Endothelial cell (in vitro differentiated cells): ENCODE results near the gene PDPK1. TPM values are rescaled to one million over a fixed set of nuclear protein-coding genes. Genes with fewer than 3 reads are reported as not detected.
A peak's percentile ranks its signal among the peaks of the same experiment; 100 is the strongest.
"Not testable (repeated sequence)": the region's sequence is repeated elsewhere in the genome, so short reads cannot be mapped to it uniquely, and the experiment has no call there.

Source experiments
- DNase-seq: peaks from one replicate; pipeline ENCODE4 v3.0.0; 2021; ENCODE audit warnings: low spot score
- H3K27ac Mint-ChIP-seq: one replicate; pipeline ENCODE4 v1.8.0; 2021; ENCODE audit warnings: mixed read lengths, inconsistent platforms; ENCODE audit not compliant: unreplicated experiment
- H3K27me3 Mint-ChIP-seq: one replicate; pipeline ENCODE4 v1.8.0; 2021; ENCODE audit warnings: mild to moderate bottlenecking, moderate library complexity, mixed read lengths, inconsistent platforms; ENCODE audit not compliant: unreplicated experiment
- H3K36me3 Mint-ChIP-seq: one replicate; pipeline ENCODE4 v1.8.0; 2021; ENCODE audit warnings: mild to moderate bottlenecking, low read depth, mixed read lengths, inconsistent platforms; ENCODE audit not compliant: unreplicated experiment
- H3K4me1 Mint-ChIP-seq: one replicate; pipeline ENCODE4 v1.8.0; 2021; ENCODE audit warnings: mild to moderate bottlenecking, mixed read lengths, inconsistent platforms; ENCODE audit not compliant: unreplicated experiment
- H3K4me3 Mint-ChIP-seq: one replicate; pipeline ENCODE4 v1.8.0; 2021; ENCODE audit warnings: mild to moderate bottlenecking, mixed read lengths, inconsistent platforms; ENCODE audit not compliant: unreplicated experiment
- H3K9me3 Mint-ChIP-seq: one replicate; pipeline ENCODE4 v1.8.0; 2021; ENCODE audit warnings: mixed read lengths, inconsistent platforms; ENCODE audit not compliant: unreplicated experiment
- total RNA-seq: library from RNA; stranded (reverse); fragmentation: NEBNext Ultra II Directional; extraction: Animal tissue kit (Norgen Biotek cat#: 25700); gene quantifications from one replicate; pipeline ENCODE4 v1.2.1, GENCODE V29; 2021; ENCODE audit not compliant: unreplicated experiment
- TF ChIP-seq, protein P1 (sequence below): fragments of 200-600 bp; sonication (generic); IDR thresholded peaks from one replicate; pipeline ENCODE4 v1.5.0; 2021; ENCODE audit warnings: antibody characterized with exemption; ENCODE audit not compliant: unreplicated experiment

PDPK1 gene
- total RNA-seq, 1 donor from 2014 or later, result 33.6 TPM

DNA sequence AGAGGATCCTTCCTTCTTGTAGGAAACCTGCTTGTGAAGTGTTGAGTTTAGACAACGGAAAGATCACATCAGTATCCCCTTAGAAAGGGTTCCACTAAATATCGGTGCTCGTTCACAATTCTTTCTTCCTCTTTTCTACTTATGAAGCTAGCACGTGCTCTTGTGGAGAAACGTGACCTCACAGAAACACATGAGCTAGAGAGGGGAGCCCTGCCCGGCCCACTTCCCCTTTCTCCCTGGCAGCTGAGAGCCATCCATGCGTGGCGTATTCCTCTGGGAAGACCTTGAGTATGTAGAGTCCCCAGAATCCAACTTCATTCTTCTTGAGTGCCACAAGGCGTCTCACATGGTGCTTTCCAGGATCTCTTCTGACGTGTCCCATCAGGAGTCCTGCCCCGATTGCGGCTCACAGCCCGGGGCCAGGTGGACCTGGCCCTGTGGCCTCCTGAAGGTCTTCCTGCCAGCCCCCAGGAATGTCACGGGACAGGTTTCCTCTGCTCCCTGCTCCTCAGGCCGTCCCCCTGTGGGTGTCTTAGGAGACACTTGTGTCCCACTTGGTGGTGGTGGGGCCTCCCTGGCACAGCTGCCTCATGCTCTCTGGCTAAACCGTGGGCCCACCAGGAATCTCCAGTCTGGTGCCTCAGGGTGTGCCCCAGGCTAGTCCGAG is 22.4 kb downstream of the PDPK1 start:
- not testable (repeated sequence) for H3K4me3 Mint-ChIP-seq, H3K9me3 Mint-ChIP-seq, H3K36me3 Mint-ChIP-seq

DNA sequence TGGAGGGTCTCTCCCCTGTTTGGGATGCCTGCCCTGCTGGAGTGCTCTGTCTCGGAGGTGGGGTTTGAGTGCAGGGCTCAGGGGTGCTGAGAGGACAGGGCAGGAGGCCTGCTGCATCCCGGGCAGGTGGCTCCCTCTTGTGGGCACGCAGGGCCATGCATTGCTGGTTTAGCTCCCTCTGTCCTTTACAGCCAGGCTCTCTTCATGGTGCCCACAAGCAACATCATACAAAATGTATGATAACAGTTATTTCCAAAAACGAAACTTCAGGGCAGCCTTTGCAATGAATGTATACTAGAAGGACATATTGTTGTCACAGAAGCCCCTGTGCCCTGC is 22.9 kb downstream of the PDPK1 start:
- not testable (repeated sequence) for H3K27ac Mint-ChIP-seq
- peak; percentile 60 for DNase-seq

More for the DNA sequence above, 22.4 kb downstream of the PDPK1 start:
- not testable (repeated sequence) for DNase-seq, H3K27ac Mint-ChIP-seq, H3K4me1 Mint-ChIP-seq, H3K27me3 Mint-ChIP-seq

DNA sequence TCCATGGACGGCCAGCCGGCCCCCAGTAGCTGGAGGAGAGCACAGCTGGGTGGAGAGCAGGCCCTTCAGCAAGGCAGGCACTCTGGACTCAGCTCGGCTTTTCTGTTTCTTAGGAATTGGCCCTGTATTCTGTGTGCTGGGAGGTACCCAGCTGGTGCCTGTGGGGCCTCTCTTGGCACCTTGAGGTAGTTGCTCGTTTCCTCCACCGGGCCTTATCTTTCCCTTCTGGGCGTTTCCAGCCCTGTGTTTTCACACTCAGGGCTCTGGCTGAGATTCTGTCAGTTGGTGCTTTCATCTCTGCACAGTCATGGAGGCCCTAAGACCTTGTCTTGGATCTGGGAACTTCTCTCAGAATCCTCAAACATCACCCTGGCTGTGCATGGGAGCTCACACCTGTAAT is 29.7 kb downstream of the PDPK1 start:
- DNase-seq, H3K36me3 Mint-ChIP-seq, H3K4me3 Mint-ChIP-seq, H3K27me3 Mint-ChIP-seq, H3K4me1 Mint-ChIP-seq, H3K9me3 Mint-ChIP-seq, H3K27ac Mint-ChIP-seq: not testable (repeated sequence)

More for the DNA sequence above, 22.9 kb downstream of the PDPK1 start:
- H3K36me3 Mint-ChIP-seq, H3K27me3 Mint-ChIP-seq, H3K4me3 Mint-ChIP-seq, H3K4me1 Mint-ChIP-seq, H3K9me3 Mint-ChIP-seq: not testable (repeated sequence)

DNA sequence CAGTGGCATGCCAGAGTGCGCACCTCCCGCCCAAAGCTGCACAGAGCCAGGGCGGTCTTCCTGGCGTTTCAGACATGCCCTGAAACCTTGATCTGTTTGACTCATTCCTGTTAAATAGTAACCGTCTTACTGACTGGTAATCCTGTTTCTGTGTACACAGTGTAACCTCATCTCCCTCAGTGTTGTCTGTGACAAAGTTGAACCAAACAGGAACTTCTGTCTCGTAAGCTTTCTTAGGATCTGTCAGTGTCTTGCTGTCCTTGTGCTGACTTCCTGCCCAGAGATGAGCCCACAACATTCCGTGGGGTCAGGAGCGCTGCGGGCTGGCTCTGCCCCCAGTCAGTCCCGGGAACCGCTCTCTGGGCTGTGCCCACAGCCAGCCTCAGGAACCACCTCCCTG is 30.8 kb downstream of the PDPK1 start:
- H3K27me3 Mint-ChIP-seq, H3K4me1 Mint-ChIP-seq: not testable (repeated sequence)

DNA sequence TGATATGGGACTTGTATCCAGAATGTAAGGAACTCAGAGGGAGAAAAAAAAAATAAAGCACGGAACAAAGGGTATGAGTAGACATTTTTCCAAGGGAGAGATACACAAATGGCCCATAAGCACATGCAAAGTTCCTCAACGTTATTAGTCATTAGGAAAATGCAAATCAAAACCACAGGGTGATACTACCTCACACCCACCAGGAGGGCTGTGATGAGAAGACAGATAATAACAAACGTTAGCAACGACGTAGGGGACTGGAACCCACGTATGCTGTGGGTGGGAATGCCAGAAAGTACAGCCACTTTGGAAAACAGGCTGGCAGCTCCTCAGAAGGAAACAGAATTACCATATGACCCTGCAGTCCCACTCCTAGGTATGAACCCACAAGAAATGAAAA is 34.9 kb downstream of the PDPK1 start:
- not testable (repeated sequence) for DNase-seq, H3K4me1 Mint-ChIP-seq, H3K27ac Mint-ChIP-seq, H3K27me3 Mint-ChIP-seq, H3K9me3 Mint-ChIP-seq, H3K4me3 Mint-ChIP-seq, H3K36me3 Mint-ChIP-seq

More for the DNA sequence above, 30.8 kb downstream of the PDPK1 start:
- not testable (repeated sequence) for H3K4me3 Mint-ChIP-seq, H3K36me3 Mint-ChIP-seq, H3K27ac Mint-ChIP-seq, H3K9me3 Mint-ChIP-seq, DNase-seq

DNA sequence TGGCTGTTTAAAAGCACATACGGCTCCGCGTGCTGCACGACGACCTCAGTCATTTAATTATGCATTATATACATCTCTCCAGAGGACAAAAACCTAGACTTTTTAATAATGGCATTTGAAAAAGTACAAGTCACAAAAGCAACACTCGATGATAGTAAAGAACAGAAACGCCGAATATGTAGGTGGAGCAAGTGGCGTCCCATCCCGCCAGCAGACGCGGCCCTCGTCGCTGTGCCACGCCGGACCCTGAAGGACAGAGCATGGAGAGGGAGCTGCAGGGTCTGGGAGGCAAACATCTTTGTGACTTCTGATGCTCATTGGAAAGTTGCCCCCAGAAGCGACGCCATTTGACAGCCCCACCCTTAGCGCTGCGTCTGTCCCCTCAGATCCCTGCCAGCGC is 38.0 kb downstream of the PDPK1 start:
- H3K36me3 Mint-ChIP-seq, DNase-seq, H3K27me3 Mint-ChIP-seq, H3K4me3 Mint-ChIP-seq, H3K27ac Mint-ChIP-seq, H3K9me3 Mint-ChIP-seq, H3K4me1 Mint-ChIP-seq: not testable (repeated sequence)

DNA sequence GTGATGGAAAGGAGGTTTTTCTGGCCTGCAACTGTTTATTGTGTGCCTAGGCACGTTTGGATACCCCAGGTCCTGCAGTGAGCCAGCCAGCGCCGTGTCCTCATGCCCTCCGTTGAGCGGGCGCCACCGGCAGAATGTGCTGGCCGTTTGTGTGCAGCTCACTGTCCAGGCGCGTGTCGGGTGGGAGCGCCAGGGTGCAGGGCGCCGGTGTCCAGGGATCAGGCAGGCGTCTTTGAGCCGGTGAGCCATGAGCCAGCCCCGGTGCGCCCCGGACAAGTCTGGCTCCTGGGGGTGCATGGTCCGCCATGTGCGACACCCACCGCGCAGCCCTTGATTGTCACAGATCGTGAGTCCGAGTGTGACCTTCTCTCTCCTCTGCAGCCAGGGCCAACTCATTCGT is 39.2 kb downstream of the PDPK1 start:
- H3K36me3 Mint-ChIP-seq, H3K27me3 Mint-ChIP-seq, DNase-seq, H3K27ac Mint-ChIP-seq, H3K4me1 Mint-ChIP-seq, H3K4me3 Mint-ChIP-seq, H3K9me3 Mint-ChIP-seq: not testable (repeated sequence)

DNA sequence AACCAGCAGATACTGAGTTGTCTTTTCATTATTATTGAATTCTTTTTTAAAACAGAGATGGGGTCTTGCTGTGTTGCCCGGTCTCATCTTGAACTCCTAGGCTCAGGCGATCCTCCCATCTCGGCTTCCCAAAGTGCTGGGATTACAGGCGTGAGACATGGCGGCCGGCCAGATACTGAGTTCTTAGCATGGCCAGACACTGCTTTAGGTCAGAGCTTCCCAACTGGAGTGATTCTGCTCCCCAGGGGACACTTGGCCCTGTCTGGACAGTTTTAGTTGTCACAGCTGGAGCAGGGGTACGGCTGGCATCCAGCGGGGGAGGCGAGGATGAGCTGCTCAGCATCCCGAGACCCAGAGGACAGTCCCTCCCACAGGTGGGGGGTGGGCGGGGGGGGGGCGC is 41.1 kb downstream of the PDPK1 start:
- DNase-seq, H3K4me3 Mint-ChIP-seq, H3K27ac Mint-ChIP-seq, H3K36me3 Mint-ChIP-seq, H3K27me3 Mint-ChIP-seq, H3K4me1 Mint-ChIP-seq, H3K9me3 Mint-ChIP-seq: not testable (repeated sequence)

DNA sequence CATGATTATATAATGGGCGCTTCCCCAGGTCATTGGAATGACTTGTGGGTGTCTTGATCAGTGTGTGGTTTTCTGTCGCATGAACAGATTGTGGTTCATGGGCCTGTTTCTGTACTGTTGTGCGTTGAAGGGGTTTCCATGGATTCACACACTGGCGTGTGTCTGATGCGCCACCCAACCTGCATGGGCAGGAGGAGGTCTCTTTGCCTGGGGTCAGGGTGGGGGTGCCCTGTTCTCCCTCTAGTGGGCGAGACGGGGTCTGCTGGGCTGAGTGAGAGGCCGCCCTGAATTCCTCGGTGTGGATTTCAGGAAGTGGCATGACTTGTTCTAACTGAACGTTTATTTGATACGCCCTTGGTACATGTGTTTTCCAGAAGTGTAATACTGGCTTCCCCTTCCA is 42.3 kb downstream of the PDPK1 start:
- H3K4me3 Mint-ChIP-seq, H3K4me1 Mint-ChIP-seq, H3K9me3 Mint-ChIP-seq, H3K27ac Mint-ChIP-seq, H3K36me3 Mint-ChIP-seq, H3K27me3 Mint-ChIP-seq: not testable (repeated sequence)
- DNase-seq, result peak; percentile 46
- TF ChIP-seq, protein P1, sequence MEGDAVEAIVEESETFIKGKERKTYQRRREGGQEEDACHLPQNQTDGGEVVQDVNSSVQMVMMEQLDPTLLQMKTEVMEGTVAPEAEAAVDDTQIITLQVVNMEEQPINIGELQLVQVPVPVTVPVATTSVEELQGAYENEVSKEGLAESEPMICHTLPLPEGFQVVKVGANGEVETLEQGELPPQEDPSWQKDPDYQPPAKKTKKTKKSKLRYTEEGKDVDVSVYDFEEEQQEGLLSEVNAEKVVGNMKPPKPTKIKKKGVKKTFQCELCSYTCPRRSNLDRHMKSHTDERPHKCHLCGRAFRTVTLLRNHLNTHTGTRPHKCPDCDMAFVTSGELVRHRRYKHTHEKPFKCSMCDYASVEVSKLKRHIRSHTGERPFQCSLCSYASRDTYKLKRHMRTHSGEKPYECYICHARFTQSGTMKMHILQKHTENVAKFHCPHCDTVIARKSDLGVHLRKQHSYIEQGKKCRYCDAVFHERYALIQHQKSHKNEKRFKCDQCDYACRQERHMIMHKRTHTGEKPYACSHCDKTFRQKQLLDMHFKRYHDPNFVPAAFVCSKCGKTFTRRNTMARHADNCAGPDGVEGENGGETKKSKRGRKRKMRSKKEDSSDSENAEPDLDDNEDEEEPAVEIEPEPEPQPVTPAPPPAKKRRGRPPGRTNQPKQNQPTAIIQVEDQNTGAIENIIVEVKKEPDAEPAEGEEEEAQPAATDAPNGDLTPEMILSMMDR, result peak; percentile 29

DNA sequence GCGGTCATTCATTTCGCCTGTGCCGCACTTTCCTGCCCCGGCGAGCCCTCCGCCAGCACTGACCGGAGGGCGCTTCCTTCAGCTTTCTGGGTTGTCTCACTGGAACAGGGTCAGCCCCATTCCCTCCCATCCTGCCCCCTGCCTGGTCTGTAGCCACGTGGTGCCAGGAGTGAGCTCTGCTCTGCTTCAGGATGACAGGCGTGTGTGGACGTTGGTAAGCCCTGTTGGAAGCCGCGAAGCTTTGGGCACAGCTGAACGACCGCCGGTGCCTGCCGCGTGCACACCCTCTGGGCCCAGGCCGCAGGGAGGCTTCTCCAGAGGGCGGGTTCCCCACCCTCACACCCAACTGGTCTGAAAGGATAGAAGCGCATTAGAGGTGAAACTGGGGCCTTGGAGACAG is 43.0 kb downstream of the PDPK1 start:
- DNase-seq, H3K36me3 Mint-ChIP-seq, H3K27me3 Mint-ChIP-seq, H3K9me3 Mint-ChIP-seq, H3K27ac Mint-ChIP-seq, H3K4me3 Mint-ChIP-seq, H3K4me1 Mint-ChIP-seq: not testable (repeated sequence)
